Measurements from ENCODE around the gene GNL1.

GNL1 gene

GRCh38 chr6:30570740-30571074 is 14.4 kb upstream of the GNL1 start:
- Histone ChIP-seq H3K9ac (ENCODE audit: low read length) (peak overlapping the region; percentile 91), H4K20me1 (ENCODE audit: insufficient read depth, low read length) (0 out of 2 replicates have a peak, but pooled peaks cover 3% of the 10 kb centered on the region), H2AFZ (ENCODE audit: low read length) (peak overlapping the region; percentile 64), H3K4me3 (ENCODE audit: low read depth, low read length, poor library complexity, severe bottlenecking) (peak overlapping the region; percentile 89), H3K36me3 (ENCODE audit: insufficient read depth, low read length) (peaks cover 14% of the 10 kb centered on the region; the same call in 1 of the 2 replicates), H3K79me2 (ENCODE audit: insufficient read depth, low read length) (peaks cover 42% of the 10 kb centered on the region), H3F3A (ENCODE audit: insufficient read depth, low read length) (no peaks in the 10 kb centered on the region), H3K9me3 (ENCODE audit: low read length) (no peaks in the 10 kb centered on the region), H3K4me2 (ENCODE audit: low read length) (peak overlapping the region; percentile 93), H3K27ac (ENCODE audit: low read depth, low read length, poor library complexity, severe bottlenecking) (peak overlapping the region; percentile 42), H3K4me1 (ENCODE audit: insufficient read depth, low read length, severe bottlenecking) (peaks cover 42% of the 10 kb centered on the region), H3K27me3 (ENCODE audit: insufficient read depth, low read length) (no peaks in the 10 kb centered on the region), H3K9me2 (ENCODE audit: low read depth, low read length) (no peaks in the 10 kb centered on the region)
- no peak for TF ChIP-seq EZH2 (IDR thresholded peaks at IDR 0.05; ENCODE audit: borderline replicate concordance, low read length)
- TF ChIP-seq, protein P1, sequence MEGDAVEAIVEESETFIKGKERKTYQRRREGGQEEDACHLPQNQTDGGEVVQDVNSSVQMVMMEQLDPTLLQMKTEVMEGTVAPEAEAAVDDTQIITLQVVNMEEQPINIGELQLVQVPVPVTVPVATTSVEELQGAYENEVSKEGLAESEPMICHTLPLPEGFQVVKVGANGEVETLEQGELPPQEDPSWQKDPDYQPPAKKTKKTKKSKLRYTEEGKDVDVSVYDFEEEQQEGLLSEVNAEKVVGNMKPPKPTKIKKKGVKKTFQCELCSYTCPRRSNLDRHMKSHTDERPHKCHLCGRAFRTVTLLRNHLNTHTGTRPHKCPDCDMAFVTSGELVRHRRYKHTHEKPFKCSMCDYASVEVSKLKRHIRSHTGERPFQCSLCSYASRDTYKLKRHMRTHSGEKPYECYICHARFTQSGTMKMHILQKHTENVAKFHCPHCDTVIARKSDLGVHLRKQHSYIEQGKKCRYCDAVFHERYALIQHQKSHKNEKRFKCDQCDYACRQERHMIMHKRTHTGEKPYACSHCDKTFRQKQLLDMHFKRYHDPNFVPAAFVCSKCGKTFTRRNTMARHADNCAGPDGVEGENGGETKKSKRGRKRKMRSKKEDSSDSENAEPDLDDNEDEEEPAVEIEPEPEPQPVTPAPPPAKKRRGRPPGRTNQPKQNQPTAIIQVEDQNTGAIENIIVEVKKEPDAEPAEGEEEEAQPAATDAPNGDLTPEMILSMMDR (IDR thresholded peaks at IDR 0.05; ENCODE audit: low read length): no peak

- 0 out of 2 replicates have a peak, but pooled peaks cover 3% of the 10 kb centered on the region for H4K20me1 ChIP-seq (ENCODE audit: insufficient read depth, low read length)
- no peaks in the 10 kb centered on the region for H3K9me2 ChIP-seq (ENCODE audit: low read depth, low read length)
- H3K27me3 ChIP-seq (ENCODE audit: insufficient read depth, low read length): no peaks in the 10 kb centered on the region
- no peak for TF ChIP-seq EZH2 (IDR thresholded peaks at IDR 0.05; ENCODE audit: borderline replicate concordance, low read length)
- peak overlapping the region; percentile 93 for H3K4me2 ChIP-seq (ENCODE audit: low read length)
- H3K4me1 ChIP-seq (ENCODE audit: insufficient read depth, low read length, severe bottlenecking): peaks cover 42% of the 10 kb centered on the region
- H3K27ac ChIP-seq (ENCODE audit: low read depth, low read length, poor library complexity, severe bottlenecking): no peak overlapping the region
- peak overlapping the region; percentile 91 for H3K9ac ChIP-seq (ENCODE audit: low read length)
- no peaks in the 10 kb centered on the region for H3F3A ChIP-seq (ENCODE audit: insufficient read depth, low read length)
- no peak overlapping the region for H2AFZ ChIP-seq (ENCODE audit: low read length)
- peak overlapping the region; percentile 89 for H3K4me3 ChIP-seq (ENCODE audit: low read depth, low read length, poor library complexity, severe bottlenecking)
- peaks cover 14% of the 10 kb centered on the region; the same call in 1 of the 2 replicates for H3K36me3 ChIP-seq (ENCODE audit: insufficient read depth, low read length)
- H3K79me2 ChIP-seq (ENCODE audit: insufficient read depth, low read length): peaks cover 38% of the 10 kb centered on the region
- no peaks in the 10 kb centered on the region for H3K9me3 ChIP-seq (ENCODE audit: low read length)
Measured at GRCh38 chr6:30570263-30570662, 14.0 kb upstream of the GNL1 start.

DNA sequence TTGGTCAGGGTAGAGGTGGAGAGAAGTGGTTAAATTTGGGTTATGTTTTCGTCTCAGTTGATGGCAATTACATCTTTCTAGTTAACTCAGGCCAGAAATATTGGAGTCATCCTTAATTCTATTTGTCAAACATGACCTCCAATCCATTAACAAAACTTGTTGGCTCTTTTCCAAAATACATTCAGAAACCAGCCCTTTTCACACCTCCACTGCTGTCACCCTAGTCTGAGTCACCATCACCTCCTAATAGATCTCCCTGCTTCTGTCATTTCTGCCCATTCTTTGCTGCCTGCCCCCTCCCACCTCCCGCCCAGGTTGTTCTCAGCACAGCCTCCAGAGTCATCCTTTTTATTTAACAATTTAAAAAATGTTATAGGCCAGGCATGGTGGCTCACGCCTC is 12.0 kb upstream of the GNL1 start:
- Histone ChIP-seq H3K27me3 (ENCODE audit: insufficient read depth, low read length) (no peaks in the 10 kb centered on the region), H4K20me1 (ENCODE audit: insufficient read depth, low read length) (0 out of 2 replicates have a peak, but pooled peaks cover 3% of the 10 kb centered on the region), H2AFZ (ENCODE audit: low read length) (no peak overlapping the region), H3K4me2 (ENCODE audit: low read length) (no peak overlapping the region), H3K9me2 (ENCODE audit: low read depth, low read length) (no peaks in the 10 kb centered on the region), H3K4me3 (ENCODE audit: low read depth, low read length, poor library complexity, severe bottlenecking) (no peak overlapping the region), H3F3A (ENCODE audit: insufficient read depth, low read length) (no peaks in the 10 kb centered on the region), H3K27ac (ENCODE audit: low read depth, low read length, poor library complexity, severe bottlenecking) (no peak overlapping the region), H3K9me3 (ENCODE audit: low read length) (no peaks in the 10 kb centered on the region), H3K79me2 (ENCODE audit: insufficient read depth, low read length) (peaks cover 18% of the 10 kb centered on the region), H3K4me1 (ENCODE audit: insufficient read depth, low read length, severe bottlenecking) (peaks cover 31% of the 10 kb centered on the region), H3K9ac (ENCODE audit: low read length) (no peak overlapping the region), H3K36me3 (ENCODE audit: insufficient read depth, low read length) (peaks cover 12% of the 10 kb centered on the region; the same call in 1 of the 2 replicates)
- TF ChIP-seq, protein P1 (IDR thresholded peaks at IDR 0.05; ENCODE audit: low read length): no peak

DNA sequence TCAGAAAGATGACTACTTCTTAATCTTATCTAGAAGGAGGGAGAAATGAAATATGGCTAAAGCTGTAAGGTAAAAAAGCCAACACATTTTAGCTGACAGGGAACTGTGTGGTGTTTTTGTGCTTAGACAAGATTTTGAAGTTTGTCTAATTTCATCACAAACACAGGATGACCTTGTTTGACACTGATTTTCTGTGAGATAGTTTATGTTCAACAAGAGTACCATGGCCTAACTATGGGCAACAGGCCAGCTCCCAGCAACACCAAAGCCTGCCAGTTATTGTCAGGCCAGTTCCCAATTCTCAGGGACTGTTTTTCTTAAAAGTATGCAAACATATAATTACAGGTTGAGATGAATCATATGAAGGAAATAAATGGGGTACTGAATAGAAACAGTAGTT is 9.5 kb upstream of the GNL1 start:
- H3K4me2 ChIP-seq (ENCODE audit: low read length): no peak overlapping the region
- no peak overlapping the region for H3K27ac ChIP-seq (ENCODE audit: low read depth, low read length, poor library complexity, severe bottlenecking)
- no peaks in the 10 kb centered on the region for H3K9me2 ChIP-seq (ENCODE audit: low read depth, low read length)
- TF ChIP-seq, protein P1 (IDR thresholded peaks at IDR 0.05; ENCODE audit: low read length): no peak
- TF ChIP-seq EZH2 (IDR thresholded peaks at IDR 0.05; ENCODE audit: borderline replicate concordance, low read length): no peak
- no peaks in the 10 kb centered on the region for H3K9me3 ChIP-seq (ENCODE audit: low read length)
- no peak overlapping the region for H3K9ac ChIP-seq (ENCODE audit: low read length)
- no peaks in the 10 kb centered on the region for H4K20me1 ChIP-seq (ENCODE audit: insufficient read depth, low read length)
- H3K4me1 ChIP-seq (ENCODE audit: insufficient read depth, low read length, severe bottlenecking): peaks cover 16% of the 10 kb centered on the region
- H3K79me2 ChIP-seq (ENCODE audit: insufficient read depth, low read length): no peaks in the 10 kb centered on the region
- no peak overlapping the region for H3K4me3 ChIP-seq (ENCODE audit: low read depth, low read length, poor library complexity, severe bottlenecking)
- H3K36me3 ChIP-seq (ENCODE audit: insufficient read depth, low read length): peaks cover 36% of the 10 kb centered on the region
- no peak overlapping the region for H2AFZ ChIP-seq (ENCODE audit: low read length)
- no peaks in the 10 kb centered on the region for H3K27me3 ChIP-seq (ENCODE audit: insufficient read depth, low read length)
- no peaks in the 10 kb centered on the region for H3F3A ChIP-seq (ENCODE audit: insufficient read depth, low read length)
